NCI-H526 (cell line): ENCODE measurements around the gene AQP7.
"Not testable (repeated sequence)": the region's sequence is repeated elsewhere in the genome, so short reads cannot be mapped to it uniquely, and the experiment has no call there.

ENCODE experiments used
- DNase-seq, 2 experiments: peaks; one replicate each; lab custom pipeline; 2025; lab: John Stamatoyannopoulos, UW

The AQP7 gene

DNA sequence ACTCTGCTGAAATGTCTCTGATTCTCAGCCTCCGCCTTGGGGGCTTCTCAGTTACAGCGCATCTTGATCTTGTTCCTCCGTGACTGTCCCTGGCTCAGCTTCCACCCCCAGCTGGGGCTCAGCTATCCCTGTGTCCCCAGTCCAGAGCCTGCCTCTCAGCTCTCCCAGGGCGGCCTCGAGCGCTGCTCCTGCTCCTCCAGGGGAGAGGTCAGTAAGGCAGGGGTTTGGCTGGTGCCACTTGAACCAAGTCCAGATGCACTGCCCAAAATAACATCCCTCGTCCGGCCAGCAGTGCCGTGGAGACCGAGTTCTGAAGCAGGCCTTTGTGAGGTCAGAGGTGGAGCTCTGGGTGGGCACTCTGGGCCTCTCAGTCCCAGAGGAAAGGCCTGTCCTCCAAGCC is at the start of gene AQP7:
Gene AQP7 (minus strand): TSS at position 198 of the 400 bp plus-strand sequence. CDS start 1,306 bp downstream, outside the sequence.
- not testable (repeated sequence) for DNase-seq

DNA sequence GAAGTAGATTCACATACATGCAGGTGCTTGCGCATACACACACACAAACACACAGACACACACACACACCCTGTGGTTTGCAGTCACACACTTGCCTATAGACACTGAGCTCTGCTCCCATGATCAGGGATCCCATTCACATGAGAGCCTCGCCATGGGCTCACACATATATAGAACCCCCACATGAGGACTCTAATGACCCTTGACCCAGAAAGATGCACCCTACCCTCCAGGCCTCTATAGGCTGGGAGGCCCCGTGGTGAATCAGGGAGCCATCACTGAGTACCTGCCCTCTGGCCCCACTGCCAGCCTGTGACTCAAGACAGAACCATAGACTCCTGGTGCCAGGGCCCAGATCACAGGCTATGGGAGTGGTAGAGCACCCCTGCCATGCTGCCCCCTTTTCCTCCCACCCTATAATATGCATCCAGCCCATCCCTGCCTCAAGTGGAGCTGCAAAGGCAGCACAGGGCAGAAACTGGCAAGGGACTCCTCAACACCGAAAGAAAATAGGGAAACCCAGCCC is 48.3 kb upstream of the AQP7 start:
- no peak for DNase-seq

DNA sequence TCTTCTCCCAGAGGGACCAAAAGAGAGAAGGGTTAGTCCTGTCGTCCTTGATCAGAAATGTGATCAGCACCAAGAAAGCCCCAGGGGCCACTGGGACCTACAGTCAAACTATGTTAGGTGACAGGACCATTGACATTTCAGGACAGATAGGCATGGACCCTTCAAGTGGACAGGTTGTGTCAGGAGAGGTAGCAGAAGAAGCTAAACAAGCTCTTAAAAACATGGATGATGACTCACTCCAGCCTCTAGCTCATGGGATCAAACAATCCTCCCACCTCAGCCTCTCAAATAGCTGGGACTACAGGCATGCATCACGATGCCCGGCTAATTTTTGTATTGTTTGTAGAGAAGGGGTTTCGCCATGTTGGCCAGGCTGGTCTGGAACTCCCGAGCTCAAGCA is 47.3 kb upstream of the AQP7 start:
- DNase-seq = no peak

DNA sequence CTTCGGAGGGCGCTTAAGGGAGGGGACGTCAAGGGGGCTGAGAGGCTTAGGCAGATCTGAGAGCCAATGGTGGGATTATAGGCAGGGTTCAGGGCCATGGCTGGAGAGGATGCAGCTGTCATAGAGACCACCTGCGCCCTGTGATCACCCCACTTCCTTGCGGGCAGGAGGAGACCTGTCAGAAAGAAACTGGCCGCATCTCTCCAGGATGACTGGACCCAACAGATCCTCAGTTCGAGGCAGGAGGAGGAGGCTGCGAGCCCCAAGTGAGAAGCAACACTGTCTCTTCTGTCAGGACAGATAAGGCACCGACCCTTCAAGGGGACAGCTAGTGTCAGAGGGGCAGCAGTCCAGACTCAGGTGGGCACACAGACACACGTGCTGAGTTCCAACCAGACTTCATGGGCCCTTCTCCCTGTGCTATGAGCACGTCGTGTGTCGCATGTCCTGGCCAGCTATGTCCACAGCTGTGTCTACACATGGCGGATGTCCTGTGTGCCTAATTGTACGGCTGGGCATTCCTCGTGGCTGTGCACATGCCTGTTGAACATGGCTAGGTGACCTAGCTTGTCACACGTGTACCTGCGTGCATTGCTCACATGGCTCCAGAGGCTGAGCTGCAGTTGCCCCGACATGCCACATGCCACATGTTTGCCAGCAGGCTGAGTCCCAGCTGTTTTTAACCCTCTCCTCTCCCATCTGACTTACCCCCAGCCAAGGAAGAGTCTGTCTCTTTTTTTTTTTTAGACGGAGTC is 45.6 kb upstream of the AQP7 start:
- DNase-seq = peak in 1 of 2 experiments; percentile 11

DNA sequence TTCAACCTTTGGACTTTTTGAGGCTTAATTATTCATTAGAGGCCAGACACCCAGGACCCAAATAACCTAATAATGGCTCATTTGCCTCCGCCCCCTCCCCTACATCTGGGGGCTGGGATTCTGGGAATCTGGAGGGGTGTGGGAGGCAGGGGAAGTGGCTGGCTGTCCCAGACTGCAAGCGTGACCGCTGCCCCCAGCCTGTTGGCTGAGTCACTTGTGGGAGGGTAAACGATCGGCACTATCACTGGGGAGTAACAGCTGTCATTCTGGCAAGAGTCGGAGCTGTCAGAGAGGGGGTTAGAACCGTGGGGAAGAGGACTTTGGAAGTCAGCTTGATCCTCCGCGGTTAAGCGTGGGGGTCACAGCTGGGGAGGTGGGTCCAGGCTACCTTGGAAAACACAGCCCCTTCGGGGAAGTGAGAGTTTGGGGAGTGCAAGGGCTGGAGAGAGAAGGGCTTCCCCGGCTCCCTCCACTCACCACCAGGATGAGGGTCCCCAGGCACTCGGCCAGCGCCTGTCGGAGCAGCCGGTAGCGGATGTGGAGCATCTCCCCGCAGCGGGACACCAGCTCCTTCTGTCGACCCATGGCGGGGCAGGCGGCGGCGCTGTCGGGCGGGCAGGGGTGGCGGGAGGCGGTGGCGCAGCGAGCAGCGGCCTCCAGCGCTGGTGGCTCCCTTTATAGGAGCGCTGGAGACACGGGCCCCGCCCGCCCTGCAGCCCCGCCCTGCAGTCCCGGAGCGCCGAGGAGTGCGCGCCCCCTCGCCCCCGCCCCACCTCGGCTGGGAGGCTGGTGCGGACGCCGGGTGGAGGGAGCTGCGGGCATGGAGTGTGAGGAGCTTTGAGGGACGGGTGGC is 44.8 kb upstream of the AQP7 start, which contains the start of gene AQP3:
Gene AQP3 (minus strand): TSS at position 648 of the 853 bp plus-strand sequence. CDS start 63 bp downstream, at position 585.
- peak; percentile 12 to 68 for DNase-seq

DNA sequence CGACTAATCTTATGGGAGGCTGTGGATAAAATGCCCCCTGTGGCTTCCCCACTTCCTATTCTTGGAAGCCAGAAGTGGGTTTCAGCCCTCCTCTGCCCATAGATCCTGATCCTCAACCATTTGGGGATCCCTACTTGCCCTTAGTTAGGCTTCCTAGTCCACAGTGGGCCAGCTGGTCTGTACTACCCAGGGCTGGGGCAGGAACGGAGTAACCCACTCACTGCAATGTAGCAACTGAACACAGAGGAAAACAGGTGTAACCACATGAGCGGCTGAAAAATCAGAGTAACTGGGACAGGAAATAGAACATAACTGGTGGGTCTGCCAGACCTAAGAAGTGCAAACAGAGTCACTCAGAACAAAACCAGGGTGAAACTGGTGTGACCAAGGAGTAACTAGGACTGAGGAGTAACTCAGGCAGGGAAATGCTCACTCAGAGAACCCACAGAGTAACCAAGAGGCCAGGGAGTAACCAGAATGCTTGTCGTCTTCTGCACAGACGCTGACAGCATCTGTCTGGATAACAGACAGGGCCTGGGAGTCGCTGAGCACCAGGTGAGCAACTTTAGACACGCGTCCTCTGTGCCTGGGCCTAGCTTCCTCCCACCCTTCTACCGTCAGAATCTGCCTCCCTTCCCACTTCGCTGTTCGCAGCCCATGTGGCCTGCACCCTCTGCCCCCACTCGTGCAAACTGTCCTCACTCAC is 44.0 kb upstream of the AQP7 start:
- no peak for DNase-seq

DNA sequence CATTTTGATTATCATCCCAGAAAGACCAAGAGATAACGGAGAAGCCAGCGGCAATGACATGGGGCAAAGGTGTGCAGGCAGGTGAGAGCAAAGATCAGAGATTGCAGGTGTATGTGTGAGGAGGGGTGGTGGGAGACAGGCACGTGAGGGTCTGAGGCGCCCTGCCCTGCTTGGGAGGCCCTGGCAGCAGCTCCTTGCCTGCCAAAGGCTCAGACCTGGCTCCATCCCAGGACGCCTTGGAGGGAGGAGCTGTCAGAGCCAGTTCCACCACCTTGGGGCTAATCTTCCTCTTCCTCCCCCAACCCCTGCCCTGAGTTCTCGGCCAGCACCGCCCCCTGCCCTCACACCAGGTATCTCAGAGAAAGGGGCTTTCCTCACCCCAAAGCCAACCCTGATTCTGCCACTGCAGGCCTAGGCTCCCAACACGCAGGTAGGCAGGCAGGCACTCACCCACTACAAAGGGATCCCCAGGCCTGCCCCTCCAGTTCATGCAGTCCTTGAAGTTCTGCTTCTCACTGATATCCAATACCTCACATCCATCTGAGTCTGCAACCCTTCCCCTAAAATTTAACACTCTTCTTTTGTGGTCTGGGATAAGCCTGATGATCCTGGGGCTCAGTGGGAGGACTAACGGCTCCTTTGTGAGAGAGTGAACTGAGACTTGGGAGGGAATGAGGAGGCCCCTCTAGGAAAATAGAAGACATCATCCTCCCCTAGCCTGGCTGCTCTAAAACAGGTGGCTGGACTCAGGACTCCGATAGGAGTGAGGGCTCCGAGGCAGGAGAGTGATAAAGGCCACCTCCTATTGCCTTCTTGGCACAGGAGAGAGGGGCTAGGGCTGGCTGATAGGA is 43.2 kb upstream of the AQP7 start:
- no peak for DNase-seq

DNA sequence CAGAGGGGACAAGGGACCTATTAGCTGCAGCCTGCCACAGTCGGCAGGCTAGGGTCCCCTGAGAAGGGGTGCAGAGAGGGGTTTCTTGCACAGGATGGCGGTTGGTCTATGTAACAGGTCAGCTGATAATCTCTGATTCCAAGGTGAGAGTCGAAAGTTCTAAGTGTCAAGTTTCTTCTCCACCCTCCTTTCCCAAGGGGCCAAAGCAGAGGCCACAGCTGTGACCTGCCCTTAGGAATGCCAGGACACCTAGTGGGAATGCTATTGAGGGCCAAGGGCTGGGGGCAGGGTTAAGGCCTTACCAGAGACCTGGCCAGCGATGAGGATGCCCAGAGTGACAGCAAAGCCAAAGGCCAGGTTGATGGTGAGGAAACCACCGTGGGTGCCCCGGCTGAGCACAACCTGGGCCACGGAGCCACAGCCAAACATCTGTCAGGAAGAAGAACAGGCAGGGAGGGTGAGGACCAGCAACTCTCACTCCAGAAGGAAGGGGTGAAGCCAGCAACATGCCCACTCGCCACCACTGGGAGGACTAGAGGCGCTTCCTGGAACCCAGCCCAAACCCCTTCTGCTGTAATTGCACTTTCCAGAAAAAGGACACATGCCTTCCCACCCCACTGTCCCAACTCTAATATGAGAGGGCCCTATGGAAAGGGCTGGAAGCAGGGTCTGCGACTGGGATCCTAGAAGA is 41.2 kb upstream of the AQP7 start:
- DNase-seq = no peak

DNA sequence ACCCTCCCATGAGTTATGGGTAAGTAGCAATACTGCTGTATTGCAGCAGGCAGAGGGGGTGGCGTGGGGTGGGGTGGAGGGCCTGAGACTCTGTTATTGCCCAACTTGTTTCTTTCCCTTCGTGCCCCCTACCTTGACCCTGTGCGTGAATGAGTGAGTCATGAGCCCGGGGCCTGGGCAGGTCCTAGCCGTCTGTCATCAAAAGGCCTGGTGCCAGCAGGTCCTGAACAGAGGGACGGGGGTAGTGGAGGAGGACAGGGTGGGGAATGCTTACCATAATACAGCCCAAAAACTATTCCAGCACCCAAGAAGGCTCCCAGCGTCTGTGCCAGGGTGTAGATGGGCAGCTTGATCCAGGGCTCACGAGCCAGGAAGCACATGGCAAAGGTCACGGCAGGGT is 40.7 kb upstream of the AQP7 start:
- DNase-seq = no peak

DNA sequence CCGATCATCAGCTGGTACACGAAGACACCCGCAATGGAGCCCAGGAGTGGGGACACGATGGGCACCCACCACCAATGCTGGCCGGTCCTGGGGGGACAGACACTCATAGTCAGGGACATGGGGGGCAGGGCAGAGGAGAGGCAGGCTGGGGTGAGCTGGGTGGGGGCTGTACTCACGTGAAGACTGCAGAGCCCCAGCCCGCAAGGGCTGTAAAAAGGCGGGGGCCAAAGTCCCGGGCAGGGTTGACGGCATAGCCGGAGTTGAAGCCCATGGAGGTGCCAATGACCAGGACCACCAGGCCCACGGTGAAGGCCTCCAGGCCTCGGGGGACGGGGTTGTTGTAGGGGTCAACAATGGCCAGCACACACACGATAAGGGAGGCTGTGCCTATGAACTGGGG is 39.8 kb upstream of the AQP7 start:
- DNase-seq = no peak

DNA sequence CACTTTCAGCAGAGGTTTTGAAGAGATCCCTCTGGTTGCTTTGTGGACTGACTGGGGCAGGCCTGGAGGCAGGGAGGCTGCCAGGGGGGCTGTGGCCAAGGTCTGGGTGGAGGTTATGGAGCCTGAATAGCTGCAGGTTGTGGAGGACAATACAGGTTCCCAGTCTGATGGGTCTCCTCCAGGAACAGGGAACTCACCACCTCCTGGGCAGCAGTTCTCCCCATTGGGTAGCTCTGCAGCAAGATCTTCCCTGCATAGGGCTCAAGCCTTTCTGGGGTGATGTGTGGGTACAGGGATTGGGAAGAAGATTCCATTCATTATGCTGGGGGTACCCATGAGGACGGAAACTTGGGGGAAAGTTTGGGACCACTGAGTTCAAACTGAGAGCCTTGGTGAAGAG is 38.2 kb upstream of the AQP7 start:
- DNase-seq = no peak

DNA sequence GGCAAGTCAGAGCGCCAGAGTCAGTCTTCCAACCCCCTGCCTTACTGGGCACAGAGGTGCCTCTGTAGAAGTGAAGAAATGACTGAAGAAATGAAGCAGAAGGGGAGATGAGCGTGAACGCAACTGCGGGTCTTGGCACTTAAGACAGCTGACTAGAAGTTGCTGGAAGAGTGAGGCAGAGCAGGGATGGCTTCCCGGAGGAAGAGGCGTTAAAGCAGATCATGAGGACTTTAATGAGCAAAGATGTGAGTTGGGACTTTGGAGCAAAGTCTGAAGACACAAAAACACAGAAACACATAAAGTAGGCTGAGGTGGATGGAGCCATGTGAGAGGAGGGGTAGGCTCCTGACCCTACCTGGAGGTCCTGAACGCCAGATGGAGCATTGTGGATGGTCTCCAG is 37.8 kb upstream of the AQP7 start:
- no peak for DNase-seq

DNA sequence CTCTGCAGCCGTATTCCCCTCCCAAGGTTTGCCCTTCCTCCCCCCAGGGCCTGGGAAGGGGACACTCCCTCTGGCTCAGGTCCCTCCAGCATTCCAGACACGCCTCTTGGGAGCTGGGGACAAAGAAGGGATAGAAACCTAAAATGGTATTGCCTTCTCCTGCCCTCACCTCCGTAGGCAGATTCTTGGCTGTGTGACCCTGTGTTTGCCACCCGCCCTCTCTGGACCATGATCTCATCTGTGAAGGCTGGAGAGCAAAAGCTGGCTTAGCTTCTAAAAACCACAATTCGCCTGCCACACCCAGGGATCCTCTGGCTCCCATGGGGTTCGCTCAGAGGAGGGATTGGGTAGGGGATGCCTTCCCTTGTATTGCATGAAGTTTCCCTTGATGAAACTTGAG is 37.4 kb upstream of the AQP7 start:
- DNase-seq = no peak

DNA sequence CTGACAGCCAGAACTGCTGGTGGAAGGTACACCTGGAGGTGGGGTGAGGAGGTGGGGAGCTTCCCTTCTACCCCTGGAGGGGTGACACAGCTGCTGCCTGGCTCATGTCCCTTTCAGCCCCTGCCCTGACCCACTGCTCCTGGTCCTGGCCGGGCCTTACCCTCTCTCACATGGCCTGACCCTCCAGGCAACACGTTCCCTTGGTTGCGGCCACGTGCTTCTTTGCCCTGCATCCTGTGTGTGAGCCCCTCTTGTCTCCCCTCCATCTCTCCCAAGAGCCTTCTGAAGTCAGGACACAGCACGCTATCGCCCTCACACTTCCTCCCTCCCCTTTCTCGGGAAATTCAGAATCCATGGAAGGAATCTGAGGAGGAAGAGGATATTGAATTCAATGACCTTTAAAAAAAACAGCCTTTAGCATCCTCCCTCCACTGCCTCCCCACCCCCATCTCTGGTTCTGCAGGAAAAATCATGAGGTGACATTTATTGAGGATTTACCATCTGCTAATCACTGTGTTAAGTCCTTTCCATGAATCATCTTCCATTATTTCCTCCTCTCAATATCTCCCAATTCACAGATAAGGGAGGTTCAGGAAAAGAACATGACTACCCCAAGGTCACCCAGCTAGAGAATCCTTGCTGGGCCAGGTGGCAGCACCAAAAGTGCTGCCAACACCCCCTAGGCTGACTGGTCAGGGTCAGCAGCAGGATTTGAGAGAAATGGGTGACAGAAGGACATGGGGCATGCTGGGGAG is 36.7 kb upstream of the AQP7 start:
- no peak for DNase-seq

DNA sequence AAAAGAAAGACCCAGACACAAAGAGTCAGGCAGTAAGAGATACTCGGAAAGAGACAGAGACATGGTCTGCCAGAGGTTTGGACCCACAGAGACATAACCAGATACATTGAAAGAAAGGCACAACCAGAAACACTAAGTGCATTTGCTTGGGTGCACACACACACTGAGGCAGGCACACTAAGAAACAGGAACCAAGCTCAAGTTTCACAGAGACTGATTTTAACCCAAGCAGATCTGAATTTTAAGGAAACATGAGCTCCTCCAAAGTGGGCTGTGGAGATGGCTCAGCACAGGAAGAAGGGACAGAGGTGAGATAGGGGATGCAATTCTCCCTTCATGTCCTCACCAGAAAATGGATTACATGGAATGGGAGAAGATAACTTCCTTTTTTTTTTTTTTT is 35.5 kb upstream of the AQP7 start:
- DNase-seq = no peak

DNA sequence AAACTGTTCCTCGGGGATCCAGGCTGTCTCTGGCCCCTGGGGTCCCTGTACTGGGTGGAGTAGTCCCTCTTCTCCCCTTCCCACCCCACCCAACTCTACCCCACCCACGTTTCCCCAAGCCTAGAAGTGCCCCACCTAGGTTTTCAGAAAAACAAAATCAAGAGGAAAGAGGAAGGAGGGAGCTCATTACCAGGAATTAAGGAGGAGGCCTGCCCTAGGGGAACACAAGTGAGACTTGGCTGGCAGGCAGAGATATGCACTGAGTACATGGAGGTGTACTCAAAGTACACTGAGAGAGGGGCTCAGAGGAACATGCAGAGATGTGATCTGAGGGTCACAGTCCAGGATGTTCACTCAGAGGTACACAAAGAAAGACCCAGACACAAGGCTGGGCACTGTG is 34.8 kb upstream of the AQP7 start:
- DNase-seq = no peak

DNA sequence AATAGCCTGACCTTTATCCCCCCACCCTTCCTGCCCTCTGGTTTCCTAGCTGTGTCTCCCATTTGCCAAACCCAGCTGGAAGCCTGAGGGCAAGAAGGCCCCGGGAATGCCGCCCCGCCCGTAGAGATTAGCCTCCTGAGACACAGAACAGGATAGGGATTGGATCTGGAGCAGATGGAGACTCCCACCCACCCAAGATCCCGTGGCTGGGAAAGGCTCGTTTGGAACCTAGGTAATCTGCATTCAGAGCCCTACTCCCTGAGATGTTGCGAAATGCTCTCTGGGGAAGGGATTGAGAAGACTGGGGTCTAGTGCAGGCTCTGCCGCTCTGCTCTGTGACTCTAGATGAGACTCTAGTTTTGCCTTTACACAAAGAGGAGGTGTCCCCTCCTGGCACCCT is 34.1 kb upstream of the AQP7 start:
- no peak for DNase-seq

DNA sequence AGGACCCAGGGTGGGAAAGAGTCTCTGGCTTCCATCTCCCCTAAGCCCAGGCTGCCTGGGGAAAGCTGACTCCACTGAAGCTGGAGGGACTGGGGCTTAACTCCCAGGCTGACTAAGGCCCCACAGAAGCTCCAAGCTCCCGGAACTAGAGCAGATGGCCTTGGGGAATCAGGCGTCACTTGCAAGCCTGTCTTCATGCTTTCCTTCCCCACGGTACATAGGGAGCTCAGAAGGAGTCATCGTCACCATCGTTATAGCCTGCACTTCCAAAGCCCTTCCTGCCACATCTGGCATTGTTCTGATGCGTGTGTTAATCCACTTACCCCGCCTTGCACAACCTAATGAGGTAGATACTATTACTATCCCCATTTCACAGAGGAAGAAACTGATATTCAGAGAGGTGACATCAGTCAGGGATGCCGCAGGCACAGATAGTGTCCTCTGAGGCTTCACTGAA is 33.5 kb upstream of the AQP7 start:
- DNase-seq = no peak

DNA sequence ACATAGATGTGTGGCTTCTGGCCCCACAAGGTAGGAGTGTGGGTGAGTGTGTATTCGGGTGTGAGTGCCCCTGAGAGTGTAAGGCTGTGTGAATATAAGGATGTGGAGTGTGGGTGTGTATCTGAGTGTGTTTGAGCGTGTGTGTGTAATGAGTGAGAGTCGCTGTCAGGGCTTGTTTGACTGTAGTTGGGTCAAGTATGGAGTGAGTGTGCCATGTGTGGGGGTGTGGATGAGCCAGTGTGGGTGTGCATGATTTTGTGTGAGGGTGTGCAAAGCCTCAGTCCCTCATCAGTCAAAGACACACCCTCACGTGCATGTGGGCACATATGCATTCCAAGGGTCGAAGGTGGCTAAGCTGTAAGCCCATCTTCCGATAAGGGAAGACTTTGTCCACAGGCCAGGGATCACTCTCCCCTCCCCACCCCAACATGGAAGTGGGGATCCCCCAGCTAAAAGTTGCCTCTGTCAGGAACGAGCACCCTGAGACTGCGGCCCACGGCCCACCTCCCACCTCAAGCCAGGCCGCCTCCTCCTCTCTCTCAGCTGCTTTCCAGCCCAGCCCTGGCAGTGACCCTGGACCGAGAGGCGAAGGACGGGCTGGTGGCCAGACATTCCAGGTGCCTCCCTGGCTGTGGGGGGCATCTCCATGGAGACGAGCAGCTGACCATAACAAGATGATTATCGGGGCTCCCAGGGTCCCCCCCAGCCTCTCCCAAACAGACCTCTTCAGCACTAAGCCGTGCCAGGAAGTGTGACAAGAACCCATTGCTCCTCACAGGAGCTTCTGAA is 32.1 kb upstream of the AQP7 start:
- no peak for DNase-seq
